ENCODE measurements around the gene CCDC192.

GRCh38 chr5:127791439-127791838 lies 88.2 kb downstream of the CCDC192 start:
- TF ChIP-seq CTCF (IDR thresholded peaks at IDR 0.05) (no peak), POLR2A (IDR thresholded peaks at IDR 0.05) (no peak)
